LNCAP (cell line): ENCODE results near the gene ALG11.

Experiments used
- CTCF ChIP-seq: fragments of 450-650 bp; IDR thresholded peaks from 2 replicates; pipeline ENCODE4 v1.5.1; 2017; ENCODE audit warnings: mild to moderate bottlenecking

Gene ALG11

GRCh38 chr13:52048516-52048915, 36.3 kb downstream of the ALG11 start:
- no peak for TF ChIP-seq CTCF

- TF ChIP-seq CTCF: no peak
These were observed 39.2 kb downstream of the ALG11 start for GRCh38 chr13:52051400-52051799.

GRCh38 chr13:52053460-52053859, 41.3 kb downstream of the ALG11 start:
- no peak for TF ChIP-seq CTCF

GRCh38 chr13:52061587-52061986, 49.4 kb downstream of the ALG11 start:
- TF ChIP-seq CTCF: no peak

GRCh38 chr13:52067237-52067636, 55.0 kb downstream of the ALG11 start:
- no peak for TF ChIP-seq CTCF

GRCh38 chr13:52070929-52071523, 58.8 kb downstream of the ALG11 start:
- TF ChIP-seq CTCF: no peak
